Suppressor macrophage treated with lipopolysaccharide for 1 hour (primary cell): ENCODE data around the gene RPH3AL.
A peak's percentile ranks its signal among the peaks of the same experiment; 100 is the strongest.

Experiments used
- DNase-seq, 3 donors: peaks; one replicate each; pipeline ENCODE4 v3.0.0-alpha.2; 2020 to 2022

The RPH3AL gene

DNA sequence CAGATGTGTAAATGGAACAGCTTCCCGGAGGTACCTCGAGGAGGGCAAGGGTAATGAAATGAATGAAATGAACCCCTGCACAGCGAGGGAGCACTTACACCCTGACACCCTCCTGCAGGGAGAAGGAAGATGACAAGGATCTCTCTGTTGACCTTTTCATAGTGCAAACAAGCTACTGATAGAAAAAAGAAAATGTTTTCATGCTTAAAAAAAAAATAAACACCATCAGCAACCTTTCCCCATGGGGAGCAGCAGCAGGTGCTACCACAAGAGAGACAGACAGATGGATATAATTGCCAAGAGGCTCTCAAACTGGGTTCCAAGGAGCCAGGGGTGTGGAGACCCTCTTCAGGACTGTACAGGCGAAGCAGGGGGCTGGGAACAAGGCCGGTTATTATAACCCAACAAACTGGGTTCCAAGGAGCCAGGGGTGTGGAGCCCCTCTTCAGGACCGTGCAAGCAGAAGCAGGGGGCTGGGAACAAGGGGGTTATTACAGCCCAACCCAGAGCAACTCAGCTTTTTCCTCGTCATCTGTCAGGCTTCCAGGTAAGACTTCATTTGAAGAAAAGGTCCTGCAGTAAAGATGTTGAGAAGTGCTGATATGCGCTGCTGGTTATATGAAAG is 718 bp upstream of the RPH3AL start:
- no peak for DNase-seq

DNA sequence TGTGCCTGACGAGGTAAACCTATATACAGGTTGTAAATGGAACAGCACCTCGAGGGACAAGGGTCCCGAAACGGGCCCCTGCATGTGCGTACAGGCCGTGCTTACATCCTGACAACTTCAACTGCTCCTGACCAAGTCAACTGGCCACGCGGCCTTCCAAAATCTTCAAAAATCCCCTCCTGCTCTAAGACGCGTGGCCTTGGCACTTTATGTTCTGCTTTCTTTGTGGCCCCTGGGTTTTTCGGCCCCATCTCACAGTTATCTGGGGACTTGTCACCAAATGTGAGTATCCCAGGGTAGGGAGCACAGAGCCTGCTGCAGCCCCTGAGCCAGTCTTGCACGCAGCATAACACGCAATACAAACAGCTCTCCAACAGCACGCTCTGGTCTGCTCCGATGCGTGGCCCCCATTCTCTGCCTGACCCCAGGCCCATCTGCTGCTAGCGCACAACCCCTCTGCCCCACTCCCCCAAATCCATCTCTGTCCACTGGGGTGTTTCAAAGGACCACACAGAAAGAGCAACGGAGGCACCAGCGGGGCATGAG is 659 bp downstream of the RPH3AL start:
- no peak for DNase-seq

DNA sequence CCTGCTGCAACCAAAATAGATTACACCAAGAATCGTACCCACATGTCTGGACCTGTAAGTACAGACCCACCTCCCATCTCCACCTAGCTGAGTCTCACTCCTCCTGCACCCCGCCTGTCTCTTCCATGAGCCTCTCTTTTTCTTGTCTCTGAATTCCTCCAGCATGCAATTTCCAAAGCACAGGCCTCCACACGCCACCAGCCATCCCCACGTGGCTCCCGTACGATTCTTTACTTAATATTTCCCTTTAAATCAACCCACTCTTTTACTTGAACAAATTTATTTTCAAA is 1.2 kb downstream of the RPH3AL start:
- no peak for DNase-seq

DNA sequence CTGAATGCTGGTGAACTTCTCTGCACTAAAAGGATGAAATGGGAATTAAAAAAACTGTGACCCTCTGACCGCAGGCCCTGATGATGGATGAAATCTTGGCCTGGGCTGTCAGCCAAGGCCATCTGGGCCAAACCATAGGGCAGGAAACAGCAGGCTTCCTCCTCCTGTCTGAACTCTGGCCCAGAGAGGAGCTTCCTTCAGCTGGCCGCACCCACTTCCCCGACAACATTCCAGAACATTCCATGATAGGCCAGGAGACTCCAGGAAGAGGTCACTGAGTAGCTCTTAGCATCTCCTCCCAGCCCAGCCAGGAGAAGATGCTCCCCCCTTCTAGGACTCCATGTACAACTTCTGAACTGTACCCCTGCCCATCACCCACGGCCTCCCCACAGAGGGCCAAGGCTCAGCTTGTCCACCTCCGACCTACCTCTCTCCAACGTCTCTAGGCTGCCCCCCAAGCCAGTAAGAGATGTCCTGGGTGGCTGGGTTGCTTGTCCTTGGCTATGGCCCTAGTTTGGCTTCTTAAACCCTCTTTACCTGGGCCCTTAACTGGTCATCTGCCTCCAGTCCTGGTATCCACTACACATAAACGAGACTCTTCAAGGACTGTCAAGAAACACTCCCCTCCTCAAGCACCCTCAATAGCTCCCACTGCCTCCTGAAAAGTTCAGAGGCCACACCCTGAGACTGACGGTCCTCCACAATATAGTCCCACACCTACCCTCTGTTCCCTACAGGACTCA is 1.7 kb downstream of the RPH3AL start:
- peak; percentile 35 to 66 (median 60) for DNase-seq

DNA sequence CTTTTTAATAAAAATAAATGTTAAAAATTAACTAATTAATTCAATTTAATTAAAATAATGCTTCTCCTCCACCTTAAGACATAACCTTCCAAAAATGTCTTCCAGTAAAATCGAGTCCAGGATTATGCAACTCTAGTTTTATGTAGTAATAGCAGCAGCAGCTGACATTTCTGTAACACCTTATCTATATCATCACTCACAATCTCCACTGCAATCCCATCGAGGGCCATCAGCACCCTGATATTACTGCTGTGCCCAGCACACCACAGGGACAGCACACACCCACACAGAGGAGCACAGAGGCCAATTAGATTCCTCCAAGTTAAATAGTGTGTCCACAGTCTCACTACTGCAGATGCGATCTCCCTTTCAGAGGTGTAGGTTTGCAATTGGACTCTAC is 2.9 kb downstream of the RPH3AL start:
- DNase-seq, result no peak

DNA sequence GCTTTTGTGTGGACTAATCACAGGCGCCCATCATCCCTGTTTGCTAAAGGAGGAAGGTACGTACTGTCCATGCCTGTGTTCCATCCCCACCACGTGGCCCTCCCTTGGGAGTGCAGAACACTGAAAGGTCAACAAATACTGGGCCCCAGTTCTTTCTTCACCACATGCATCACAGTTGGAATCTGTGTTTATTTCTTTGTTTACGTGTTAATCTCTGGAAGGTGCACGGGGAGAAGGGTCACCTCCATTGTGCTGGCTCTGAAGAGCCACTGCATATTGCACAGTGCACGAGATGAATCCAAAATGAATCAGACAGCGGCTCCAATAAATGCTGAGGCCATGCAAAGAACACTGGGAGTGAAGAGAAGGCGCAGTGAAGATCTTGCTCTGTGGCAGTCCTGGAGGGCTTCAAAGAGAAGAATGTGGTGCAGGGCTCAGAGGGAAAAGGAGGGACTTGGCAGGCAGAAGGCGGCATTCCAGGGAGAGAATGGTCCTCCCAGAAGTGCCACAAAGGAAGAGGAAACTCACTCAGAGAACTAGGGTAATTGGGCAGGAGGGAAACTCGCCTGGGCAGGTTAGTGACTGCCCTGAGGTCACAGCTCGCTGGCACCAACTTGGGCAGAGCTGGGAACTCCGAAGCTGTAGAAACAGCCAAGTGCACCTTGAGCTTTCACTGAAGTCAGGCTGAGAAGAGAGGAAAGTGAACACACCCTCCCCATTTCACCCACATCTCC is 3.7 kb downstream of the RPH3AL start:
- DNase-seq, result no peak

DNA sequence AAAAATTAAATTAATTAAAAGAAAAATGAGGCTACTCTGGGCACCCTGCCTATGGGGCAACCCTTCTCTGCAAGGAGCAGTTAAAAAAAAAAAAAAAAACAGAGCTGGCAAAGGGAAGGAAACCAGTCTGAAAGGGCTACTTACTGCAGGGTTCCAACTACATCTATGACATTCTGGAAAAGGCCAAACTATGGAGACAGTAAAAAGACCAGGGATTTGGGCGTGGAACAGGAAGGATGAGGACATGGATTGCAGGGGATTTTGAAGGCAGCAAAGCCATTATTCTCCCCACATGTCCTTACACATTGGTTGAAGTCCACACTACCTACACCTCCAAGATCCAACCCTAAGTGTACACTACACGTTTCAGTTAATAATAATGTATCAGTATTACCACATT is 4.6 kb downstream of the RPH3AL start:
- DNase-seq, result no peak

DNA sequence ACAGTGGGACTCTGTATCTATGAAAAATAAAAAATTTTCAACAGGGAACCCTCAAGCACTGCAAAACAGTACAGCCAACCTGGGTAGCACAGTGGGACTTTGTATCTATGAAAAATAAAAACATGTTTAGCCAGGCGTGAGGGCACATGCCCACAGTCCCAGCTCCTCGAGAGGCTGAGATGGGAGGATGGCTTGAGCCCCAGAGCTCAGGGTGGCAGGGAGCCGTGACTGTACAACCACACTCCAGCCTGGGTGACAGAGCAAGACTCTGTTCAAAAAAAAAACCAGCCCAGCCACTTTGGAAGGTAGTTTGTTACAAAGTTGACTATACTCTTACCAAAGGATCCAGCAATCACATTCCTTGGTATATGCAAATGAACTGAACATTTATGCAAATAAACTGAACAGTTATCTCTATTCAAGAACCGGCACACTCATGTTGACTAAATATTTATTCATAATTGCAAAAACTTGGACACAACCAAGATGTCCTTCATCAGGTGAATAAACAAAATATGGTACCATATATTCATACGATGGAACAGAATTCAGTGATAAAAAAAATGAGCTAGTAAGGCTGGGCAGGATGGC is 5.2 kb downstream of the RPH3AL start:
- DNase-seq, result no peak

DNA sequence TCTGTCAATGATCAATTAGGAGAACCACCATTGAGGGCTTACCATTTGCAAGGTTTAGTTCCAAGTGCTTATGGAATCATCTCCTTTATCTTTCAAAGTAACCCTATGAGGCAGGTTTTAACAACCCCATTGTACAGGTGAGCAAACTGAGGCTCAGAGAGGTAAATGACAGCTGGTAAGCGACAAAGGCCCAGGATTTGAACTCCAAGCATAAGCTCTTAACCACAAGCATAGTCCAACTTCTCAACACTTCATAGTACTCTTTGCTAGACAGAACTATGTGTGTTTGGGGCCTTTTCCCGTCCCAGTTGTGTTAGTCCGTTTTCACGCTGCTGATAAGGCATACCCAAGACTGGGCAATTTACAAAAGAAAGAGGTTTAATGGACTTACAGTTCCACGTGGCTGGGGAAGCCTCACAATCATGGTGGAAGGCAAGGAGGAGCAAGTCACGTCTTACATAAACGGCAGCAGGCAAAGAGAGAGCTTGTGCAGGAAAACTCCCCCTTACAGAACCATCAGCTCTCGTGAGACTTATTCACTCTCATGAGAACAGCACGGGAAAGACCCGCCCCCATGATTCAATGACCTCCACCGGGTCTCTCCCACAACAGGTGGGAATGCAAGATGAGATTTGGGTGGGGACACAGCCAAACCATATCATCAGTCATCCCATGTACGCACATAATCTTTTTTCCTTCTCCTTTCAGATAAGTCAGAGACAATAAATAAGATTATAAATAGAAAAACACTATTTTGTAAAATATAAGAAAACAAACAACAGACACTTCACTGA is 6.4 kb downstream of the RPH3AL start:
- DNase-seq, result no peak

DNA sequence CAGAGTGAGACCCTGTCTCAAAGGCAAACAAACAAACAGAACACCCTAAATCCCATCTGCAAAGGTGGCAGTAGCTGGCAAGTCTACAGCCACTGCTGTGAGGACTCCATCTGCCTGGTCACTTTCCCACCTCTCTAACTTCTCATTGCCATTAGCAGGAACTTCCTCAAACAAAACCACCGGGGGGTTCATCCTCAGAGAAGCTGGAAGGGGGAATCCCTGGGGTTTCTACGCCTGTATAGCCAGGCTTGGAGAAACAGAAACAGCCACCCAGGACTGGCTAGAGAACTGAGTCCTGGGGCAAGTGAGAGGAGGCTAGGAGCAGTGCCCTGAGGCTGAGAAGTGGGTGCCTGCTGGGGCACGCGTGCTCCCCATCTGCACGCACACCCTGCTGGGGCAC is 7.3 kb downstream of the RPH3AL start:
- DNase-seq, result peak; percentile 51 to 88 (median 57)

DNA sequence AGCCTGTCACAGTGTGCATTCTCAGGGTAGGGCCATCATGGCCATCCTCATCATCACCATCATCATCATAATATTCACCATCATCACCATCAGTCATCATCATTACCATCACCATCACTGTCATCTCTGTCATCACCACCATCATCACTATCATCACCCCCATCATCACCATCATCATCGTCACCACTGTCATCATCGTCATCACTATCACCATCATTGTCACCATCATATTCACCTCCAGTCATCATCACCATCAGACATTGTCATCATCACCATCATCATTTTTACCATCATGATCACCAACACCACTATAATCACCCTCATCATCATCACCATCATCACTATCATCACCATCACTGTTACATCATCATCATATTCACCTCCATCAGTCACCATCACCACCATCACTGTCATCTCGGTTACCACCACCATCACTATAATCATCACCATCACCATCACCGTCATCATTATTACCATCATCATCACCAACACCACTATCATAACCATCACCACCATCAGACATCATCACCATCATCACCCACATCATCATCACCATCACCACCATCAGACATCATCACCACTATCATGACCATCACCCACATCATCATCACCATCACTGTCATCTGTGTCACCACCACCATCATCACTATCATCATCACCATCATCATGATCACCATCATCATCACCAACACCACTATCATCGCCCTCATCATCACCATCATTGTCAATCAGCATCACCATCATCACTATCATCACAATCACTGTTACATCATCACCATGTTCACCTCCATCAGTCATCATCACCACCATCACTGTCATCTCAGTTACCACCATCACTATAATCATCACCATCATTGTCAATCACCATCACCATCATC is 8.5 kb downstream of the RPH3AL start:
- no peak for DNase-seq

DNA sequence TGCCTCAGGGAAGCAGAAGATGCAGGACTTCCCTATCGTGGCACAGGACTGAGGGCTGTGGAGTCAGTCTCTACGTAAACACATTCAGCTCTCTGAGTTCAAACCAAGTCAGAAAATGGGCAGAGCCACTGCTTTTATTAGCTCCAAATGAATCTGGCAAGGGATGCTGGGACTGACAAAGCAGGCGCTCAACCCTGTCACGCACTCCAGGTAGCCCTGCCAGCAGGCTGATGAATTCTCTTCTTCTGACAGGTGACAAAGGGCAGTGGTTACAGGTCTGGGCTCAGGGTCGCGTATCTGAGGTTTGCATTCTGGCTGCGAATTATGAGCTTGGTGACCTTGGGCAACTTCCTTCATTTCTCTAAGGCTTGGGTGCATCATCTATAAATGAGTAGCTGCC is 9.4 kb downstream of the RPH3AL start:
- DNase-seq, result no peak

DNA sequence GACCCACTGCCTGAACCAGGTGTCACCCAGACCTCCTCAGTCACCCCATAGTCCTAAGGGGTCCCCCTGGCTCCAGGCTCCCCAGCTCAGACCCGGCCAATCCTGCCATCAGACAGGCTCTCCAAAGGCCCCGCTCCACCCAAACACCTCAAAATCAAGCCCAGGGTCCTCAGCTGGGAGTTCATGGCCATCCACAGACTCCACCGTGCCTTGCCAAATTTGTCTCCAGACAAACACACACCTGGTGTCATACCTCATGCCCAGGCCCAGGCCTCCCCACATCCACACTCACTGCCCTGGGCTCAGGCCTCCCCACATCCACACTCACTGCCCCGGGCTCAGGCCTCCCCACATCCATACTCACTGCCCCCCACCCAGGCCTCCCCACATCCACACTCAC is 12.5 kb downstream of the RPH3AL start:
- DNase-seq, result no peak

DNA sequence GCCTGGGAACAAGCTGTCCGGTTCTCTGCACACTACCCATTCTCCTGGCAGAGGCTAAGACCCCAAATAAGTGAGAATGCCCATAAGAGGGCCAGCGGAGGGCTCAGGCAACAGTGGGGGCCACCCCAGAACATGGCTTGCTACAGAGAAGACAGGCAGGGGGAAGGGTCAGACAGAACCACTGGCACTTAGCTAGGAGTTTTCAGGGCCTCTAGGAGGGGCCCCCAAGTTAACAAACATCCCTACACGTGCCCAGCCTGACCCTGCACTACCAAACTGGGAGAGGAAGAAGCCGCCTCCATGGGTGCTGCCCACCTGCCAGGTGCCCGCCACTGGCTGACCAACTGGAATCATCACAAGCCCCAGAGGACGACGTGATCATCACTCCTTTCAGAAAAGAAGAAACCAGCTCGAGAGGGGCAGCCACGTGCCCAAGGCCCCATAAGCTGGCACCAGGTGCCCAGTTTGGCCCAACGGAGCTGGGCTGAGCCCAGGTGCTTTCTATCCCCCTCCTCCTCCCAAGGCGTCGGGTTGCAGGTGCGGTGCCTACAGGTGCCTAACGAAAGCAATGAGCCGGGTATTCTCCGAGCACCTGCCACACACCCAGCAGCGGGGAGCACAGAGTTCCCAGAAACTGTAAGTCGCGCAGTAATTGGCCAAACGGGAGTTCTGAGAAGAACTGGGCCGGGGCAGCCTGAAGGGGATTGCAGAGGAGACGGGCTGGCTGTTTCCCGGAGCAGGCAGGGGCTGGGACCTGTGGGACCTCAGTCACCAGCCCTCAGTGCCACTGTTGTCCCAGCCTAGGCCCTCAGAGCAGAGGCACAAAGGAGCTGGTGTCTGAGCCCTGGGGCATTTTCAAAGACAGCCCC is 13.2 kb downstream of the RPH3AL start:
- DNase-seq, result no peak

DNA sequence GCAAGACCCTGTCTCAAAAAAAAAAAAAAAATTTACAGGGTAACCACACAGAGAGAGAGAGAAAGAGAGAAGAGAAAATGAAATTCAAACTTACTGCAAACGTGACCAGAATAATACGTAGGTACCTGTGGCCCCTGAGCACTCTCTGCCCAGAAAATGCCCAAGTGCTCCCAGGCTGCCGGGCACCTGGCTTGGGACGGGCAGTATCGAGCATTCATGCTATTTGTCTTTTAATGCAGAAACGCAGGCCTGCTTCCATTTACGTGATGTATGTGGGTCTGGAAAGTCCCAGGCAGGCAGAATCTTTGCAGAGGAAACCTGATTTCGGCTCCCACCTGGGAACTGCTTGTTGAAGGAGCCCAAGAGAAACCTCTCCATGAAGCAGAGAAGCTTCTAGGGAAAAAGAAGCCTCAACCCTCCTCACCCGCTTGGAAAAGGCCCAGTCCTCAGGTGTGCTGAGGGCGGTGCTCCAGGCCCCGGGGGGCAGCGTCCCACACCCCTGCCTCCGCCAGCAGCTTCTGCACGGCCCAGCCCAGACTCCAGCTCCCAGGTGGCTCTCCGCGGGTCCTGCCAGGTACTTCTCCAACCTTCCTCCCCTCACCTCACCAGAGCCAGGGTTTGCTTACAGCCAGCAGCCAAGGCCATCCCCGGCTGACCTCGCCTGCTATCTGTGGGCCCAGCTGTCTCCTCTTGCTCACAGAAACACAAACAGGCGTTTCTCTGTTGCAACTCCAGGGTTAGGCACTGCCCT is 14.0 kb downstream of the RPH3AL start:
- DNase-seq, result no peak

DNA sequence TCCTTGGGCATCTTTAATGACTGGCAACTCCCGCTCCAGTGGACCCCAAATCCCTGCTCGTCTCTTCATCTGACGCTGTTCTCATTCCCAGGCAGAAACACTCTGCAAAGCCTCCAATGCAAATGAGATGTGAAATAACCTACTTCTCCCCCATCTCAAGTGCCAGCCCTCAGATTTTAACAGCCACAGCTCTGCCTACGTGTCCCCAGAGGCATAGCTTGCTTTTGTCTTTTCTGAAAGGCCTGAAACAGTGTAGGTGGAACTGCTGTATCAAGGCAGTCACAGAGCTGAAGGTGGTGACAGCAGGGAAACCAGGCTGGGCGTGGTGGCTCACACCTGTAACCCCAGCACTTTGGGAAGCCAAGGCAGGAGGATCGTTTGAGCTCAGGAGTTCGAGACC is 14.7 kb downstream of the RPH3AL start:
- DNase-seq, result no peak

DNA sequence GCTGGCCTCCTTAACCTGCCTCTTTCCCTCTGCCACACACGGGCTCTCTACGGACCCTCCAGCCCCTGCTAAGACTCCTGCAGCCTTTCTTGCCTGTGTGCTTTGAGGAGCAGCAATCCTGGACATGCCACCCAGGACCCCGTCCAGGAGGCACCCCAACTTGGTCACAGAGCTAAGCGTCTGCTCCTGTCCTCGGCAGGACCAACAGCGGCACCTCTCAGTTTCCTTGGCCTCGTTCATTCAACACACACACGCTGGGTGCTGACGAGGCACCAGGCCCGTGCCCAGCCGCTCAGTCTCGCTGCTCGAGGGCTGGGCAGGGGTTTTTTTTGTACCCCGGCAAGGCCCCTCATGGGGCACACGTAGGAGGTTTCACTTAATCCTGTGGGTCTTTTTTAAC is 15.2 kb downstream of the RPH3AL start:
- DNase-seq, result no peak

DNA sequence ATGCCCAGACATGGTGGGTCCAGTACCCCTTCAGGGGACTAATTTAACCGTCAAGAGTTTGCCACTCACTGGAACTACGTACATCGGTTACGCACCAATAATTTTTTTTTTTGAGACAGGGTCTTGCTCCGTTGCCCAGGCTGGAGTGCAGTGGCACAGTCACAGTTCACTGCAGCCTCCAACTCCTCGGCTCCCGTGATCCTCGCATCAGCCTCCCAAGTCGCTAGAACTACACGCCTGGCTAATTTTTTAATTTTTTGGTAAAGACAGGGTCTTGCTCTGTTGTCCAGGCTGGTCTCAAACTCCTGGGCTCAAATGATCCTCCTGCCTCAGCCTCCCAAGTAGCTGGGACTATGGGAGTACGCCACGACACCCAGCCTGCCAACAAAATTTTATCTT is 15.6 kb downstream of the RPH3AL start:
- no peak for DNase-seq

DNA sequence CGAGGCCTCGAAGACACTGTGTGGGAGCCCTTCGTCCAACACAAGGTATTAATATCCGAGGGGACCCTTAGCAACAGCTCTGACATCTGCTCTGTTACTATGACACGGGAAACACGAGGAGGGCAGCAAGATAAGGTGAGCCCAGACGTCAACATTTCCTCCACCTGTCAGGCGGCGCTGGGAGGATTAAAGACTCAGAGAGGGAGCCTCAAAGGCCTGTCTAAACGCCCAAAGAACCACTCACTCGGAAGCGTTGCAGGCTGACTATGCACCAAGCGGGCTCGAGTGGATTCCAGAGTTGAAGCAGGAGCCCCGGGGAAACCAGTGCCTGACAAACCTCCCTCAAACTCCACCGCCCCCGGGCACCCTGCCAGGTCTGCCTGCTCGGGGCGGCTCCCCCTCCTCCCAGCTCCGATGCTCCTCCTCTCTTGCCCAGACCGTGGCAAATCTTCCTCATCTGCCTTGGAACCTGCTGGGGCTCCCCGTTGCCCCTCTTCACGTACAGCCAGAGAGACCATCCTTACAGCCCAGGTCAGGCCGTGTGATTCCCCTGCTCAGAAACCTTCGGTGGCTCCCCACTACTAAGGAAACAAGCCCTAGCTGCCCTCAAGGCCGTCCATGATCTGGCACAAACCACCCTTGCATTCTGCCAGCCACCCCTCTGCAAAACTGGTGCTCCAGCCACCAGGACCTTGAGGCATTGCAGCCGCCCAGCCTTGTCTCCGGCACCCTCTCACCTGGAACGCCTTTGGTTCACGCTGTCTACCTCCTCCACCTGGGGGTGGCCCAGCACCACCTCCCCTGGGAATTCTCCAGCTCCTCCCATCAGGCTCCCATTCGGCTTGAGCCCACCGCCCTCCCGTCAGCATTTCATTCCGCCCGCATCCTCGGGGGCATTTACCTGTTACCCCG is 16.2 kb downstream of the RPH3AL start:
- DNase-seq, result peak; percentile 44 to 70 (median 48)
